ENCODE measurements around the gene SFXN4.

DNA sequence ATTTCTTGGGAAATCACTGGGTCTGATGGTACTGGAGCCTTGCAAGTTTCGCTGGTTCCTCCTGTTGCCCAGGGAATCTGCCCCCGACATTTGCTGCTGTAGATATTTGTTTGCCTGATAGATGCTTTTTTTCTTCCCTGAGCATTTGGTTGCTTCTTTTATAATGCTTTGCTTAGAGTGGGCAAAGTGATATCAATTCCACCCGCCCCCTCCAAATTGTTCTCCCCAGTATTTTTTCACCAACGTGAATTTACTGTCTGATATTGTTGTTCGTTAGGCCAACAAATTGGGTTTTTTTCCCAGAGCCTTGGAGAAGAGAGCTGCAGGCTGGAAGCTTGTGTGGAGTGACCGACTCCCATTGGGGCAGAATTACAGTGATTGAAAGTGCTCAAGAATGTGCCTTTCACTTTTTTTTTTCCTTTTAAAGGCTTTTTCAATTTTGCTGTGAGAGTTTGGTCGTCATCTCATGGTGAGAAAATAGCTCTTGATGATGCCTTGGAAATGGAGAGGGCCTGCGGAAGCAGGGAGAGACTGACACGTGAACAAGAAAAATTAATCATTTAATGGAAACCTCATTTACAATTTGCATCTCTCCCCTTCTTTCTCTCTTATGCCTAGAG, 44.3 kb upstream of the SFXN4 start:
- TF ChIP-seq, protein P1, sequence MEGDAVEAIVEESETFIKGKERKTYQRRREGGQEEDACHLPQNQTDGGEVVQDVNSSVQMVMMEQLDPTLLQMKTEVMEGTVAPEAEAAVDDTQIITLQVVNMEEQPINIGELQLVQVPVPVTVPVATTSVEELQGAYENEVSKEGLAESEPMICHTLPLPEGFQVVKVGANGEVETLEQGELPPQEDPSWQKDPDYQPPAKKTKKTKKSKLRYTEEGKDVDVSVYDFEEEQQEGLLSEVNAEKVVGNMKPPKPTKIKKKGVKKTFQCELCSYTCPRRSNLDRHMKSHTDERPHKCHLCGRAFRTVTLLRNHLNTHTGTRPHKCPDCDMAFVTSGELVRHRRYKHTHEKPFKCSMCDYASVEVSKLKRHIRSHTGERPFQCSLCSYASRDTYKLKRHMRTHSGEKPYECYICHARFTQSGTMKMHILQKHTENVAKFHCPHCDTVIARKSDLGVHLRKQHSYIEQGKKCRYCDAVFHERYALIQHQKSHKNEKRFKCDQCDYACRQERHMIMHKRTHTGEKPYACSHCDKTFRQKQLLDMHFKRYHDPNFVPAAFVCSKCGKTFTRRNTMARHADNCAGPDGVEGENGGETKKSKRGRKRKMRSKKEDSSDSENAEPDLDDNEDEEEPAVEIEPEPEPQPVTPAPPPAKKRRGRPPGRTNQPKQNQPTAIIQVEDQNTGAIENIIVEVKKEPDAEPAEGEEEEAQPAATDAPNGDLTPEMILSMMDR (IDR thresholded peaks at IDR 0.05), result no peak
- no peak for TF ChIP-seq POLR2AphosphoS5 (IDR thresholded peaks at IDR 0.05)
- TF ChIP-seq POLR2A (IDR thresholded peaks at IDR 0.05), result no peak
